ENCODE results near the gene POU2F3. TPM values are rescaled to one million over a fixed set of nuclear protein-coding genes. Genes with fewer than 3 reads are reported as not detected.

POU2F3 gene
- total RNA-seq, 4 donors from 2014 or later = not detected

DNA sequence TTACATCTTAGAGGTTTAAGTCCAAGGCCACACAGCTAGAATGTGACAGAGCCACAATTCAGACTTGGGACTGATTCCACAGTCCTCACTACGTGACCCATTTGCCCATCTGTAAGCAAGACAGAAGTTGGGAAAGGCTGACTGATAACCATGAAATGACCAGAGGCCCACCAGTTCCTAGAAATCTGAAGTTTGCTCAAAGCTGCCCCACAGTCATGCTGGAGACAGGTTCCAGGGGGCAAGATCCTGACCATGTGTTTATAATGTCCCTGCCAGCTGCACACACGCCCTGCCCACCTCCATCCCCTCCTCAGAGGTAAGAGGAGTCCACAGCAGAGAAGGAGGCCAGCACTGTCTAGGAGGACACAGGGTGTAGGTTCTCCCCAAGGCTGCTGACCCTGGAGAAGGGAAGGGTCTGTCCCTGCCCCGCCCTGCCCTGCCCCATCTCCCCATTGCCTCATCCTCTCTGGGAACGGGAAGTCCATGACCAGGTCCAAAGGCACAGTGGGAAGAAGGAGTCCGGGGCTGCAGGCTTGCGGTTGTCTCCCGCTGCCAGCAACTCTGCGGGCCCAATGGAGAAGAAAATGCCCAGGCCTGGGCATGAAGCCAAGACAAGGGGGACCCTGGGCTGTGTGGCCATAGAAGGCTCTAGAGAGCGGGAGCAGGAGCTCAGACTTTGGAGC is 41.0 kb upstream of the POU2F3 start:
- H3K4me1 ChIP-seq = peaks cover 0 to 38% (median 12%) of the 10 kb centered on the region in 4 donors
- no peak for TF ChIP-seq EP300 (IDR thresholded peaks at IDR 0.05)
- TF ChIP-seq, protein P1, sequence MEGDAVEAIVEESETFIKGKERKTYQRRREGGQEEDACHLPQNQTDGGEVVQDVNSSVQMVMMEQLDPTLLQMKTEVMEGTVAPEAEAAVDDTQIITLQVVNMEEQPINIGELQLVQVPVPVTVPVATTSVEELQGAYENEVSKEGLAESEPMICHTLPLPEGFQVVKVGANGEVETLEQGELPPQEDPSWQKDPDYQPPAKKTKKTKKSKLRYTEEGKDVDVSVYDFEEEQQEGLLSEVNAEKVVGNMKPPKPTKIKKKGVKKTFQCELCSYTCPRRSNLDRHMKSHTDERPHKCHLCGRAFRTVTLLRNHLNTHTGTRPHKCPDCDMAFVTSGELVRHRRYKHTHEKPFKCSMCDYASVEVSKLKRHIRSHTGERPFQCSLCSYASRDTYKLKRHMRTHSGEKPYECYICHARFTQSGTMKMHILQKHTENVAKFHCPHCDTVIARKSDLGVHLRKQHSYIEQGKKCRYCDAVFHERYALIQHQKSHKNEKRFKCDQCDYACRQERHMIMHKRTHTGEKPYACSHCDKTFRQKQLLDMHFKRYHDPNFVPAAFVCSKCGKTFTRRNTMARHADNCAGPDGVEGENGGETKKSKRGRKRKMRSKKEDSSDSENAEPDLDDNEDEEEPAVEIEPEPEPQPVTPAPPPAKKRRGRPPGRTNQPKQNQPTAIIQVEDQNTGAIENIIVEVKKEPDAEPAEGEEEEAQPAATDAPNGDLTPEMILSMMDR (IDR thresholded peaks at IDR 0.05) = no peak
- TF ChIP-seq POLR2AphosphoS5 (IDR thresholded peaks at IDR 0.05) = no peak
- TF ChIP-seq POLR2A (IDR thresholded peaks at IDR 0.05; ENCODE audit: low read depth) = no peak
- H3K9me3 ChIP-seq = no peaks in the 10 kb centered on the region
- H3K36me3 ChIP-seq = no peaks in the 10 kb centered on the region
- H3K27ac ChIP-seq (replicated peaks in 1 of 4) = no peak overlapping the region
- intact Hi-C loops (cut with DNase I) = no loop called here
- H3K27me3 ChIP-seq = peaks cover 0 to 41% (median 0%) of the 10 kb centered on the region in 4 donors
- WGBS = 73% methylated on average over 8 of the region's 9 CpGs
- no peak overlapping the region for H3K4me3 ChIP-seq
- no peak for DNase-seq (ENCODE audit: extremely low spot score)

DNA sequence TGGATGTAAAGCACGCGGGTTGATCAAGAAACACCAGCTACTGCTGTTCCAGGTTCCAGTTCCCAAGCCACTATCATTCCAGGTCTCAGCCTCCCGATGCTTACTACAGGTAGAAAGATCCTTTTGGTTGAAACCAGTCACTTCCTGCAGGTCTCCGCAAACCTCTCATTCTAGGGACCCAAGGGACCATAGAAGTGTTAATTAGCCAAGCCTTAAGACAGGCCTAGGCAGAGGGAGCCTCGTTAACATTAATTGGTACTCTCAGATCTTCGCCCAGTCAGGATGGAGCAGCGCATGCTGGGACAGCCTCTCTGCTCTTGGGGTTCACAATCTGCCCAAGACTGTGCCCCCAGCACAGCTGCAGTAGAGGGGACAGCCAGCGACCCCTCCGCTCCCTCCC is 40.3 kb upstream of the POU2F3 start:
- Histone ChIP-seq H3K9me3 (no peaks in the 10 kb centered on the region), H3K27me3 (peaks cover 0 to 41% (median 0%) of the 10 kb centered on the region in 4 donors), H3K27ac (replicated peaks in 1 of 4) (no peak overlapping the region), H3K4me1 (peaks cover 0 to 38% (median 12%) of the 10 kb centered on the region in 4 donors), H3K4me3 (no peak overlapping the region), H3K36me3 (no peaks in the 10 kb centered on the region)
- intact Hi-C loops (cut with DNase I) = no loop called here
- WGBS = 91% methylated on average over 6 of the region's 9 CpGs
- TF ChIP-seq, protein P1 (IDR thresholded peaks at IDR 0.05) = no peak
- TF ChIP-seq EP300 (IDR thresholded peaks at IDR 0.05) = no peak
- TF ChIP-seq POLR2AphosphoS5 (IDR thresholded peaks at IDR 0.05) = no peak
- no peak for TF ChIP-seq POLR2A (IDR thresholded peaks at IDR 0.05; ENCODE audit: low read depth)
- DNase-seq (ENCODE audit: extremely low spot score) = no peak

DNA sequence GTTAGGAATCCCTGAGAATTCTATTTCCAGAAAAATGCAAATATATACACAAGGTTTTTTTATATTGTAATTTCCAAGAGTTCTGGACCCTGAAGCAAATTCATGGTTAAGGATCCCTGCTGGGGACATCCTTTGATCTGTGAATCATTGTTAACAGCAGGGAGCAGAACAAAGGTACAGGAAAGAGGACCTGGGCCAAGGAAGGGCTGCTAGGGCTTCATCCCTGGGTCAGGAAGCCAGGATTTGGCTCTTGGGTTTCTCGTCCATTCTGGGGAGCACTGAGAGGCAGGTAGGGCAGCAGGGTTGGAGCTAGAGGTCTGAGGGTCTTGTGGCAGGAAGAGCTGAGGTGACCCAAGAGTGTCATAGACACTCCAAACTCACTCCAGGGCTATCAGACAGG is 39.3 kb upstream of the POU2F3 start:
- TF ChIP-seq, protein P1 (IDR thresholded peaks at IDR 0.05) = no peak
- TF ChIP-seq POLR2AphosphoS5 (IDR thresholded peaks at IDR 0.05) (no peak), EP300 (IDR thresholded peaks at IDR 0.05) (no peak), POLR2A (IDR thresholded peaks at IDR 0.05; ENCODE audit: low read depth) (no peak)
- intact Hi-C loops (cut with DNase I) = no loop called here
- H3K36me3 ChIP-seq = no peaks in the 10 kb centered on the region
- peaks cover 0 to 32% (median 12%) of the 10 kb centered on the region in 4 donors for H3K4me1 ChIP-seq
- H3K4me3 ChIP-seq = no peak overlapping the region
- H3K9me3 ChIP-seq = no peaks in the 10 kb centered on the region
- WGBS = 100% methylated on average over 1 of the region's 1 CpG
- H3K27me3 ChIP-seq = peaks cover 0 to 41% (median 0%) of the 10 kb centered on the region in 4 donors
- H3K27ac ChIP-seq (replicated peaks in 1 of 4) = no peak overlapping the region
- DNase-seq (ENCODE audit: extremely low spot score) = no peak

DNA sequence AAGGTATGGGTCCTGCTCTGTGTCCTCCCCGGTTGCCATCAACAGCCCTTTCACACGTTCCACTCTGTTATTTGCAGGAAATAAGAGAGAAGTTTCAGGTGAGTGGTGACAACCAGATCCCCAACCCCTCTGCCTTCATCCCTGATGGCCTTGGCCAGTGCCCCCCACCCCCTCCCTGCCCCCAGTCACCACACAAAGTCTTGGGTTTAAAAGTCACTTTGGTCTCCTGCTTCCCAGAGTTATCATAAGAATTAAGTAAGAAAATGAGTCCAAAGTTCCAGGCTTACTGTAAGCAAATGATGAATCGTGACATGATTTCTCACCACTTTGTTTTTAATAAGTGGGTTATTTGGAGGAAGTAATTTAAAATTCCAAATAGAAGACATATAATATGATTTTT is 38.3 kb upstream of the POU2F3 start:
- intact Hi-C loops (cut with DNase I) = no loop called here
- no peak for TF ChIP-seq POLR2A (IDR thresholded peaks at IDR 0.05; ENCODE audit: low read depth)
- TF ChIP-seq, protein P1 (IDR thresholded peaks at IDR 0.05) = no peak
- TF ChIP-seq POLR2AphosphoS5 (IDR thresholded peaks at IDR 0.05) = no peak
- no peak for TF ChIP-seq EP300 (IDR thresholded peaks at IDR 0.05)
- WGBS = 63% methylated on average over 3 of the region's 3 CpGs

More for the DNA sequence above, 38.3 kb upstream of the POU2F3 start:
- no peak for DNase-seq (ENCODE audit: extremely low spot score)
- Histone ChIP-seq H3K36me3 (no peaks in the 10 kb centered on the region), H3K4me1 (peaks cover 0 to 22% (median 12%) of the 10 kb centered on the region in 4 donors), H3K27me3 (peaks cover 0 to 41% (median 0%) of the 10 kb centered on the region in 4 donors), H3K9me3 (no peaks in the 10 kb centered on the region), H3K27ac (replicated peaks in 1 of 4) (no peak overlapping the region), H3K4me3 (no peak overlapping the region)

Measured in esophagus muscularis mucosa (tissue), 4 donors.